Activated CD8-positive, alpha-beta memory T cell treated with anti-CD3 and anti-CD28 coated beads, Interleukin-2, amount 50 U/mL, for 4 hours (primary cell): ENCODE measurements around the gene DCLRE1B.

Experiments used
- DNase-seq: peaks from one replicate; pipeline ENCODE4 v3.0.0-alpha.2; 2020

Gene DCLRE1B

GRCh38 chr1:113950908-113951307, 45.8 kb downstream of the DCLRE1B start:
- DNase-seq: no peak

DNA sequence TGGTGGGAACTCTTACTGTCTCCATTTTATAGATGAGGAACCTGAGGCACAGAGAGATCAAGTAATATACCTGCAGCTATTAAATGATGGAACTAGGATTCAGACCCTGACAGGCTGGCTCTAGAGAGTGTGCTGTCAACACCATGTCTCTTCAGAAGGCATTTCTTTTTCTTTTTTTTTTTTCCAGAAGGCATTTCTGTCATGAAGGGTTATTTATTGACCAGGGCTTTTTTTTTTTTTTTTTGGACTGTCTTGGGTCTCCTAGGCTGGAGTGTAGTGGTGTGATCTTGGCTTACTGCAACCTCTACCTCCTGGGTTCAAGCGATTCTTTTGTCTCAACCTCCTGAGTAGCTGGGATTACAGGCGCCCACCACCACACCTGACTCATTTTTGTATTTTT, 46.6 kb downstream of the DCLRE1B start:
- DNase-seq: no peak

GRCh38 chr1:113957984-113958383, 52.9 kb downstream of the DCLRE1B start:
- no peak for DNase-seq

- DNase-seq: no peak
Observed at GRCh38 chr1:113958691-113959090, 53.6 kb downstream of the DCLRE1B start.

DNA sequence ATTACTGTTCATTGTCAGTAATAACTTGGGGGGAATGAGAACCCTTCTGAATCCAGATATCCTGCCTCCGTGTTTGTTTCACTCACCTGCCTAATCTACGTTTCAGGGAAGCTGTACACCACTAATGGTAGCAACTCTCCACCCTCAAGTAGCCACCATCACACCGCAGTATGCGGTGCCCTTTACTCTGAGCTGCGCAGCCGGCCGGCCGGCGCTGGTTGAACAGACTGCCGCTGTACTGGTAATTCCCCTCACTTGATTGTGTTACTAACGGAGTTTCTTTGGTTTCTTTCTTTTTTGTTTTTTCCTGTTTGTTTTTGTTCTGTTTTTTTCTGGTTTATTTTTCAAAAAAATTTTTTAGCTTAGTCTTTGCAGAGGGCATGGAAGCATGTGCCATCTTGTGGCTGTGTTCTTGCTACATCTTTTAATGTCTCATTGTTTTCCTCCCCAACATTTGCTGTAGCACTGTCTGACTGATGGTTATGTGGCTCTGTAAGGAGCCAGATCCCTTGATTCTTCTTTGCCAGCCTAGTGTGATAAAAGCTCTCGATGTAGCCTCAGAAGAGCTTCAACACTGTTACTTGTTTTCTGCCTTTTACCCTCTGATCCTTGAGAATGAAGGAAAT, 58.3 kb downstream of the DCLRE1B start:
- DNase-seq: no peak
